Lower leg skin (tissue), 3 donors: ENCODE results near the gene COX4I2.

Experiments used
- CTCF ChIP-seq, 3 donors: fragments of 450-650 bp; IDR thresholded peaks; one replicate each; pipeline ENCODE4 v1.5.1; 2016; ENCODE audit warnings: antibody characterized with exemption in 3 of 3, mild to moderate bottlenecking in 3 of 3, moderate library complexity in 2 of 3
- POLR2A ChIP-seq, 2 donors: fragments of 450-650 bp; IDR thresholded peaks; one replicate each; pipeline ENCODE4 v1.6.1; 2016 to 2017; ENCODE audit warnings: antibody characterized with exemption in 2 of 2, mild to moderate bottlenecking in 1 of 2, moderate library complexity in 1 of 2

- TF ChIP-seq CTCF (IDR thresholded peaks at IDR 0.05) = no peak
- TF ChIP-seq POLR2A (IDR thresholded peaks at IDR 0.05) = no peak
These were observed 34.8 kb upstream of the COX4I2 start for GRCh38 chr20:31602779-31603441.
